ENCODE measurements around the gene TECR. TPM values are rescaled to one million over a fixed set of nuclear protein-coding genes. Genes with fewer than 3 reads are reported as not detected.
"Not testable (repeated sequence)": the region's sequence is repeated elsewhere in the genome, so short reads cannot be mapped to it uniquely, and the experiment has no call there.

TECR gene
- total RNA-seq, 2 experiments from 2014 or later: 93.5 to 98.5 TPM

GRCh38 chr19:14530506-14530905 lies 1.1 kb downstream of the TECR start:
- Mint-ChIP-seq H3K9me3 (no peaks in the 10 kb centered on the region), H3K27me3 (no peaks in the 10 kb centered on the region), H3K4me1 (ENCODE audit: low read depth) (peaks cover 30% of the 10 kb centered on the region), H3K27ac (no peak overlapping the region), H3K36me3 (ENCODE audit: low read depth) (peaks cover 12% of the 10 kb centered on the region), H3K4me3 (peak overlapping the region; percentile 88)
- TF ChIP-seq CTCF (IDR thresholded peaks at IDR 0.05): no peak
- DNase-seq: no peak
- ATAC-seq: no peak
- CTCF ChIA-PET: interaction anchor here (0.8 to 1.0 kb wide), 3 partner anchors 26 to 50 kb away, joined by 3 to 5 read pairs (median 3); no protein-coding TSS in a partner anchor
- POLR2A ChIA-PET: interaction anchor here (2.1 kb wide), 1 partner anchor 12 kb away, joined by 7 read pairs; the partner anchor contains the start of gene DNAJB1
- intact Hi-C loops (cut with micrococcal nuclease): no loop called here

GRCh38 chr19:14533450-14533849 lies 4.1 kb downstream of the TECR start:
- intact Hi-C loops (cut with micrococcal nuclease): no loop called here
- no peak overlapping the region for H3K27ac Mint-ChIP-seq
- H3K27me3 Mint-ChIP-seq: no peaks in the 10 kb centered on the region
- peaks cover 44% of the 10 kb centered on the region for H3K4me1 Mint-ChIP-seq (ENCODE audit: low read depth)
- CTCF ChIA-PET: interaction anchor here (0.9 to 1.2 kb wide), 2 partner anchors 9 to 53 kb away, joined by 4 read pairs; no protein-coding TSS in a partner anchor
- ATAC-seq (no peak), DNase-seq (no peak)
- H3K4me3 Mint-ChIP-seq: no peak overlapping the region
- no peaks in the 10 kb centered on the region for H3K9me3 Mint-ChIP-seq
- peaks cover 12% of the 10 kb centered on the region for H3K36me3 Mint-ChIP-seq (ENCODE audit: low read depth)
- POLR2A ChIA-PET: no interaction called here
- no peak for TF ChIP-seq CTCF (IDR thresholded peaks at IDR 0.05)

- H3K4me1 Mint-ChIP-seq (ENCODE audit: low read depth): peaks cover 39% of the 10 kb centered on the region
- ATAC-seq (peak; percentile 89), DNase-seq (peak; percentile 75)
- no peak for TF ChIP-seq CTCF (IDR thresholded peaks at IDR 0.05)
- H3K9me3 Mint-ChIP-seq: no peaks in the 10 kb centered on the region
- intact Hi-C loops (cut with micrococcal nuclease): no loop called here
- ChIA-PET CTCF (interaction anchor here (0.6 to 3.2 kb wide), 5 partner anchors 14 to 731 kb away, joined by 3 to 14 read pairs (median 5); no protein-coding TSS in a partner anchor), POLR2A (interaction anchor here (1.5 kb wide), 1 partner anchor 14 kb away, joined by 4 read pairs; no protein-coding TSS in a partner anchor)
- H3K27ac Mint-ChIP-seq: peak overlapping the region; percentile 61
- no peak overlapping the region for H3K4me3 Mint-ChIP-seq
- H3K27me3 Mint-ChIP-seq: no peaks in the 10 kb centered on the region
- peaks cover 6% of the 10 kb centered on the region for H3K36me3 Mint-ChIP-seq (ENCODE audit: low read depth)
Observed at GRCh38 chr19:14536926-14537692, 7.7 kb downstream of the TECR start.

GRCh38 chr19:14540741-14541525 lies 11.5 kb downstream of the TECR start:
- no peak for TF ChIP-seq CTCF (IDR thresholded peaks at IDR 0.05)
- no peaks in the 10 kb centered on the region for H3K27me3 Mint-ChIP-seq
- no peaks in the 10 kb centered on the region for H3K36me3 Mint-ChIP-seq (ENCODE audit: low read depth)
- CTCF ChIA-PET: interaction anchor here (1.0 kb wide), 1 partner anchor 16 kb away, joined by 4 read pairs; no protein-coding TSS in a partner anchor
- intact Hi-C loops (cut with micrococcal nuclease): no loop called here
- H3K4me1 Mint-ChIP-seq (ENCODE audit: low read depth): peaks cover 40% of the 10 kb centered on the region
- no peaks in the 10 kb centered on the region for H3K9me3 Mint-ChIP-seq
- no peak for DNase-seq
- no peak overlapping the region for H3K4me3 Mint-ChIP-seq
- no peak for ATAC-seq
- H3K27ac Mint-ChIP-seq: no peak overlapping the region
- POLR2A ChIA-PET: no interaction called here

GRCh38 chr19:14541979-14542378 lies 12.6 kb downstream of the TECR start:
- H3K36me3 Mint-ChIP-seq (ENCODE audit: low read depth); POLR2A ChIA-PET; H3K27me3 Mint-ChIP-seq; H3K9me3 Mint-ChIP-seq; H3K4me3 Mint-ChIP-seq; intact Hi-C loops (cut with micrococcal nuclease); ATAC-seq; CTCF ChIA-PET; H3K27ac Mint-ChIP-seq; DNase-seq: not testable (repeated sequence)
- peaks cover 32% of the 10 kb centered on the region for H3K4me1 Mint-ChIP-seq (ENCODE audit: low read depth)
